OCI-LY3 (cell line): Measurements from ENCODE around the gene PTPN6.

Experiments used
- H2AFZ ChIP-seq: fragments of 200-600, 300-600 bp; shearing (Covaris generic); 2 replicates; pipeline ENCODE4 v1.6.0; 2014; ENCODE audit warnings: antibody characterized with exemption, low read depth, low read length
- H3K27ac ChIP-seq: fragments of 200-600, 300-600 bp; sonication (generic); 2 replicates; pipeline ENCODE4 v1.5.1; 2014; ENCODE audit warnings: mild to moderate bottlenecking, low read length, moderate library complexity, mixed read lengths
- H3K27me3 ChIP-seq: fragments of 200-600, 300-600 bp; sonication (generic); 2 replicates; pipeline ENCODE4 v1.6.1; 2014; ENCODE audit warnings: low read depth, low read length, mixed read lengths
- H3K36me3 ChIP-seq: fragments of 200-600, 300-600 bp; sonication (generic); replicated peaks from 2 replicates; pipeline ENCODE3; 2014; ENCODE audit warnings: low read depth, low read length, mixed read lengths
- H3K4me1 ChIP-seq: fragments of 300-600, 200-600 bp; sonication (generic); 2 replicates; pipeline ENCODE4 v1.6.1; 2014; ENCODE audit warnings: low read length, mixed read lengths
- H3K4me2 ChIP-seq: fragments of 200-600, 300-600 bp; sonication (generic); 2 replicates; pipeline ENCODE4 v1.6.1; 2014; ENCODE audit warnings: low read length, mixed read lengths
- H3K4me3 ChIP-seq: fragments of 300-600, 200-600 bp; sonication (generic); 2 replicates; pipeline ENCODE4 v1.5.1; 2014; ENCODE audit warnings: antibody characterized with exemption, mild to moderate bottlenecking, low read length, moderate library complexity
- H3K79me2 ChIP-seq: fragments of 300-600, 200-600 bp; shearing (Covaris generic); 2 replicates; pipeline ENCODE4 v1.6.1; 2014; ENCODE audit warnings: mild to moderate bottlenecking, low read length, mixed read lengths
- H3K9ac ChIP-seq: fragments of 300-600, 200-600 bp; shearing (Covaris generic); 2 replicates; pipeline ENCODE4 v1.6.0; 2014; ENCODE audit warnings: mild to moderate bottlenecking, low read length, moderate library complexity
- H3K9me3 ChIP-seq: fragments of 200-600, 300-600 bp; shearing (Covaris generic); 2 replicates; pipeline ENCODE4 v1.6.1; 2014; ENCODE audit warnings: low read length, mixed read lengths; ENCODE audit not compliant: insufficient read depth
- H4K20me1 ChIP-seq: fragments of 200-600, 300-600 bp; sonication (generic); 2 replicates; pipeline ENCODE4 v1.6.1; 2016; ENCODE audit warnings: low read length, mixed read lengths; ENCODE audit not compliant: insufficient read depth
- EZH2phosphoT487 ChIP-seq: fragments of 200-600 bp; shearing (Covaris generic); IDR thresholded peaks from 2 replicates; pipeline ENCODE4 v1.6.1; 2018; ENCODE audit warnings: antibody characterized with exemption, mixed run types, low read depth
- TF ChIP-seq, protein P1 (sequence below): fragments of 200-600, 300-600 bp; sonication (generic); IDR thresholded peaks from 2 replicates; pipeline ENCODE4 v1.5.1; 2014; ENCODE audit warnings: antibody characterized with exemption, low read length, low read depth

PTPN6 gene

DNA sequence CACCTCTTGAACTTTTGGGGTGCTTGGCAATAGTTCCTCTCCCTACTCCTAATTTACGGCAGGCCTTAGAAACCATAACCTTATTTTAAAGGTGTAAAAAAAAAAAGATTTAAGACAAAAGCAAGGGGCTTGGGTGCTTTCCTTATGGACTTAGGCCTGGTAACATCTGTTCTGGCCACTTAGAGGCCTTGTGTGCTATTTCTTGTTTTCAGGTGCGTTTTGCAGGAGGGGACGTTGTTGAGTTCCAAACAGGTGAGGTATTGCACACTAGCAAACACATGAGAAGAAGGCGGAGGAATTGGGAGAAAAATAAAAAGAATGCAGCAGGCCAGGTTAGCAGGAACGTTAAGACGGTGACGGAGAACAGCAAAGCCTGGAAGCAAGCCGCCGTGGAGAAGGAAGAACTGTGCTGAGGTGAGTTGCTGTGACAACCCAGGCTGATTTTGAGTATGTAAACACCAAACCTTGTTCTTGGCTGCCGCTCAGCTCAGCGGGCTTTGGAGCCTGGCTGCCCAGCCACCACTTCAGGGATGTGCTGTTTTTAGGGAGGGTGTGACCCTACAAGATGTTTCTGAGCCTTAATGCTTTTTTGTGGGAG is 36.9 kb downstream of the PTPN6 start:
- H3K79me2 ChIP-seq: no peaks in the 10 kb centered on the region
- no peak overlapping the region for H3K9ac ChIP-seq
- no peak for TF ChIP-seq EZH2phosphoT487
- TF ChIP-seq, protein P1, sequence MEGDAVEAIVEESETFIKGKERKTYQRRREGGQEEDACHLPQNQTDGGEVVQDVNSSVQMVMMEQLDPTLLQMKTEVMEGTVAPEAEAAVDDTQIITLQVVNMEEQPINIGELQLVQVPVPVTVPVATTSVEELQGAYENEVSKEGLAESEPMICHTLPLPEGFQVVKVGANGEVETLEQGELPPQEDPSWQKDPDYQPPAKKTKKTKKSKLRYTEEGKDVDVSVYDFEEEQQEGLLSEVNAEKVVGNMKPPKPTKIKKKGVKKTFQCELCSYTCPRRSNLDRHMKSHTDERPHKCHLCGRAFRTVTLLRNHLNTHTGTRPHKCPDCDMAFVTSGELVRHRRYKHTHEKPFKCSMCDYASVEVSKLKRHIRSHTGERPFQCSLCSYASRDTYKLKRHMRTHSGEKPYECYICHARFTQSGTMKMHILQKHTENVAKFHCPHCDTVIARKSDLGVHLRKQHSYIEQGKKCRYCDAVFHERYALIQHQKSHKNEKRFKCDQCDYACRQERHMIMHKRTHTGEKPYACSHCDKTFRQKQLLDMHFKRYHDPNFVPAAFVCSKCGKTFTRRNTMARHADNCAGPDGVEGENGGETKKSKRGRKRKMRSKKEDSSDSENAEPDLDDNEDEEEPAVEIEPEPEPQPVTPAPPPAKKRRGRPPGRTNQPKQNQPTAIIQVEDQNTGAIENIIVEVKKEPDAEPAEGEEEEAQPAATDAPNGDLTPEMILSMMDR: no peak
- H3K36me3 ChIP-seq: peaks cover 14% of the 10 kb centered on the region
- H3K4me1 ChIP-seq: no peaks in the 10 kb centered on the region
- H3K9me3 ChIP-seq: no peaks in the 10 kb centered on the region
- no peaks in the 10 kb centered on the region for H4K20me1 ChIP-seq
- no peak overlapping the region for H3K27ac ChIP-seq
- no peak overlapping the region for H2AFZ ChIP-seq
- no peaks in the 10 kb centered on the region for H3K27me3 ChIP-seq
- H3K4me3 ChIP-seq: no peak overlapping the region
- H3K4me2 ChIP-seq: no peak overlapping the region

DNA sequence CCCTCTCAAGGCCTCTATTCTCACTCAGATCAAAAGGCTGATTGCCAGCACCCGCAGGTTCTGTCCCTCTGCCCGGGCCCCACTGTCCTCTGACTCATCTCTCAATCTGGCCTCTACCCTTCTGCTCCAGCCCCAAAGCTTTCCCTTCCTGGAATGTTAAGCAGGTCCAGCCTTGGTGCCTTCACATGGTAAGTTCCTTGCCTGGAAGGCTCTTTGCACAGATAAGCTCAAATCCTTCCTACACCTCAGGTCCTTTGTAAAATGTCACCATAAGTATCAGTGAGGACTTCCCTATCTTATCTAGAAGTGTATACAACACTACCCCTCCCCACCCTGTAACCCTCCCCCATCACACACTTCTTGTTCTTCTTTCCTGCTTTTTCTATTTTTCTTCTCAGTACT is 44.9 kb downstream of the PTPN6 start:
- Histone ChIP-seq H3K4me3 (no peak overlapping the region), H3K9ac (no peak overlapping the region), H3K27ac (no peak overlapping the region), H3K79me2 (no peaks in the 10 kb centered on the region), H4K20me1 (no peaks in the 10 kb centered on the region), H3K36me3 (peaks cover 32% of the 10 kb centered on the region), H2AFZ (no peak overlapping the region), H3K27me3 (no peaks in the 10 kb centered on the region), H3K4me1 (no peaks in the 10 kb centered on the region), H3K4me2 (no peak overlapping the region), H3K9me3 (no peaks in the 10 kb centered on the region)
- TF ChIP-seq, protein P1: no peak
- no peak for TF ChIP-seq EZH2phosphoT487

DNA sequence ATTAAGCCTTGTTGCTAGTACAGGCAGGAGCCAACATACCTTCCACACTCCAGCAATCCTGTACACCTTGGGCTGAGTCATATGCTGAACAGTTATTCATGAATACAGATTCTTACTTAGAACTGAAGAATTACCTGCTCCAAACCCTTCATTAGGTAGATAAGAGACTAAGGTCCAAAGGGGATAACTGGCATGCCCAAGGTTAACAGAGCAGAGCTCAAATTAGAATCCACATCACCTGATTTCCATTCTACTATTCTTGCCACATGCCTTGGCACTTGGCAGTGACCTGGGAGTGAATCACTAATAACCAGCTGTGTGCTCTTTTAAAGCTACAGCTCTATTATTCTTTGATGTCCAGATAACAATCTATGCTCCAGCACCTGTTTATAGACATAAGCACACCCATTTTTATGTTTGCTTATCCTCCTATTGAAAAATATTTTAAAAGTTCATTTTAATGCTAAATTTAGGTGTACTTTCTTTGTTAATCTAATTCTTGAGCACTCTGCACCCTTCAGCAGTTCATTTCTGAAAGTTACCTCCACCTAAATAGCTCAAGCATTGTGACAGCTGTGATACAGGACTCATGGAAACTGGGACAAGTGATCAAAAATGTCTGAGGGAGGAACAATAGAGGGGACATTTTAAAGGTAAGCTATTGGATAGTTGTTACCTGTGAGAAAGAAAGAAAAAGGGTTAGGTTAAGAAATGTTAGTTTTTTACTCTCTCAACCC is 47.7 kb downstream of the PTPN6 start:
- no peak overlapping the region for H3K27ac ChIP-seq
- H3K27me3 ChIP-seq: no peaks in the 10 kb centered on the region
- no peaks in the 10 kb centered on the region for H4K20me1 ChIP-seq
- no peak overlapping the region for H3K4me2 ChIP-seq
- no peak overlapping the region for H2AFZ ChIP-seq
- peaks cover 33% of the 10 kb centered on the region for H3K36me3 ChIP-seq
- no peaks in the 10 kb centered on the region for H3K79me2 ChIP-seq
- no peaks in the 10 kb centered on the region for H3K9me3 ChIP-seq
- no peak for TF ChIP-seq EZH2phosphoT487
- TF ChIP-seq, protein P1: no peak
- H3K9ac ChIP-seq: no peak overlapping the region
- no peaks in the 10 kb centered on the region for H3K4me1 ChIP-seq
- H3K4me3 ChIP-seq: no peak overlapping the region

DNA sequence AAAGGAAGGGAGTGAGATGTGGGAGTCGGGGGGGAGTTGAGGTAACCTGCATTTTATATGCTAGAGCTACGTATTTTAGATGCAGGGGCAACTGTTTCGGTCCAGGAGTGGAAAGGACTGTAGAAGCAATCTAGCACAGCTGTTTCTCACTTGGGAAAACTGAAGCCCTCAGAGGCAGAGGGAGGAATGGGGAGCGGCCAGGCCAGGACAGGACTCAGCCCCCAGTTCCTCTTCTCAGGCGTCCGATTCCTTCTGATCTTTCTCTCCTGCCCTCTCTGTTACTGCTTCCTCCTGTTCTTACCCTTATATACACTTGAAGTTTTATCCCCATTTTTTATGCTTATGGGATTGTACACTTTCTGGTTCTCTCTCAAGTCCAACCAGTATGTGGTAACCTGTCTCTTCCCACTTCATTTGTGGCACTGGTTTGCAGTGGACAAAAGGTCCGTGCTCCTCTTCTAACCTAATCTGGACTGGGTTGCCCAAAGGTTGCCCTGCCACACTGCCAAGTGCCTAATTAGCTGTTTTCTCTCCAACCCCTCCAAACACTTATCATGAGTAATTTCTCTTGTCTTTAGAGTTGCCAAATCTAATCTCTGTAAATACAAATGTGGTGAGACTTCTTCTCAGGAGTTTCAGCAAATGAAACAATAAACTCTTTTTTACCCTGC is 50.9 kb downstream of the PTPN6 start:
- H2AFZ ChIP-seq: no peak overlapping the region
- no peak overlapping the region for H3K9ac ChIP-seq
- TF ChIP-seq, protein P1: no peak
- TF ChIP-seq EZH2phosphoT487: no peak
- H3K4me2 ChIP-seq: no peak overlapping the region
- H3K36me3 ChIP-seq: peaks cover 29% of the 10 kb centered on the region
- H3K4me1 ChIP-seq: 0 out of 2 replicates have a peak, but pooled peaks cover 3% of the 10 kb centered on the region
- no peaks in the 10 kb centered on the region for H3K9me3 ChIP-seq
- H3K27me3 ChIP-seq: no peaks in the 10 kb centered on the region
- H4K20me1 ChIP-seq: no peaks in the 10 kb centered on the region
- H3K4me3 ChIP-seq: no peak overlapping the region
- no peak overlapping the region for H3K27ac ChIP-seq
- no peaks in the 10 kb centered on the region for H3K79me2 ChIP-seq
